Panc1 (cell line): ENCODE data around the gene ADSS1. TPM values are rescaled to one million over a fixed set of nuclear protein-coding genes. Genes with fewer than 3 reads are reported as not detected.

ENCODE experiments used
- ATAC-seq: fragments of 200-7000 bp; cut with Tn5 transposase; 2 replicates; pipeline ENCODE4 v1.9.1; 2020; ENCODE audit warnings: mild to moderate bottlenecking, moderate library complexity
- BruUV-seq: library from RNA; stranded (reverse); fragments of 400-500 nt; replicated peaks from 2 replicates; lab custom pipeline; 2021; lab: Mats Ljungman, UMichigan
- CTCF ChIA-PET: fragments of 300-600 bp; sonication (Branson Sonifier 250); formaldehyde crosslinking; loops from one replicate; lab custom pipeline; 2022; ENCODE audit warnings: antibody characterized with exemption; lab: Charles Lee
- POLR2A ChIA-PET: fragments of 300-600 bp; sonication (Branson Sonifier 250); formaldehyde crosslinking; loops from one replicate; lab custom pipeline; 2022; ENCODE audit warnings: antibody characterized with exemption; lab: Charles Lee
- DNase-seq: peaks from one replicate; pipeline ENCODE4 v3.0.0-alpha.2; 2010; ENCODE audit warnings: low read depth, low spot score
- H3K27ac ChIP-seq: 2 replicates; pipeline ENCODE4 v1.5.1; 2011; ENCODE audit warnings: mild to moderate bottlenecking, low read length, inconsistent platforms
- H3K27me3 ChIP-seq: fragments of 200-500 bp; sonication (Bioruptor generic); 2 replicates; pipeline ENCODE4 v1.6.0; 2014; ENCODE audit warnings: low read length, inconsistent platforms; ENCODE audit not compliant: control insufficient read depth, insufficient read depth
- H3K36me3 ChIP-seq: fragments of 200-500 bp; sonication (Bioruptor generic); 2 replicates; pipeline ENCODE4 v1.5.1; 2014; ENCODE audit warnings: inconsistent platforms, mild to moderate bottlenecking, low read length, moderate library complexity; ENCODE audit not compliant: control insufficient read depth, insufficient read depth
- H3K4me1 ChIP-seq: 2 replicates; pipeline ENCODE4 v1.5.1; 2011; ENCODE audit warnings: inconsistent platforms, mild to moderate bottlenecking, low read length, moderate library complexity; ENCODE audit not compliant: control insufficient read depth, insufficient read depth
- H3K4me3 ChIP-seq, 2 experiments: 2 replicates each; pipeline ENCODE4 v1.5.1; 2011 to 2012; ENCODE audit warnings: low read depth in 2 of 2, low read length in 2 of 2, mild to moderate bottlenecking in 2 of 2, inconsistent platforms in 1 of 2, moderate library complexity in 1 of 2
- H3K9me3 ChIP-seq: fragments of 200-500 bp; sonication (Bioruptor generic); 2 replicates; pipeline ENCODE4 v1.5.1; 2014; ENCODE audit warnings: low read depth, mild to moderate bottlenecking, inconsistent platforms, low read length, moderate library complexity; ENCODE audit not compliant: control insufficient read depth, insufficient read depth
- CTCF ChIP-seq: fragments of 450-650 bp; IDR thresholded peaks from 2 replicates; pipeline ENCODE4 v1.5.1; 2017; ENCODE audit warnings: mild to moderate bottlenecking
- POLR2AphosphoS5 ChIP-seq: IDR thresholded peaks from 2 replicates; pipeline ENCODE4 v1.6.1; 2012; ENCODE audit warnings: mild to moderate bottlenecking, low read depth, low read length, moderate library complexity
- REST ChIP-seq, 2 experiments: IDR thresholded peaks; 2 replicates each; pipeline ENCODE4 v1.6.1; 2011 to 2012; ENCODE audit warnings: low read depth in 2 of 2, control low read depth in 1 of 2, low read length in 1 of 2, mild to moderate bottlenecking in 1 of 2, moderate library complexity in 1 of 2; ENCODE audit not compliant: insufficient read depth in 1 of 2
- SIN3A ChIP-seq: IDR thresholded peaks from 2 replicates; pipeline ENCODE4 v1.6.1; 2012; ENCODE audit warnings: low read depth, mild to moderate bottlenecking, low read length, moderate library complexity, borderline replicate concordance; ENCODE audit not compliant: insufficient read depth
- TCF7L2 ChIP-seq: IDR thresholded peaks from 2 replicates; pipeline ENCODE4 v1.6.1; 2011; ENCODE audit warnings: mild to moderate bottlenecking, low read depth, low read length, inconsistent platforms
- in situ Hi-C: cut with HindIII; loops from 2 replicates; pipeline ENCODE4 v1.10.0; 2016; ENCODE audit warnings: low sequenced_read_pairs, low pct_unique_long_range_greater_than_20kb
- intact Hi-C: fragments of 100-400 bp; cut with micrococcal nuclease; formaldehyde crosslinking; loops from one replicate; pipeline ENCODE4 v1.10.0; 2022; ENCODE audit not compliant: unreplicated experiment
- total RNA-seq: library from RNA; stranded (reverse); gene quantifications from one replicate; pipeline ENCODE4 v1.2.1, GENCODE V29; 2021; ENCODE audit not compliant: unreplicated experiment

ADSS1 gene
- total RNA-seq, 1 experiment from 2014 or later = 9.4 TPM

GRCh38 chr14:104795781-104796686 lies 72.0 kb downstream of the ADSS1 start:
- H3K36me3 ChIP-seq = peaks cover 2% of the 10 kb centered on the region; the same call in 1 of the 2 replicates
- ChIA-PET POLR2A (no interaction called here), CTCF (no interaction called here)
- in situ Hi-C loops = no loop called here
- BruUV-seq = no TSS peak
- ATAC-seq = no peak; the same call in 1 of the 2 replicates
- H3K27ac ChIP-seq = peak overlapping the region; percentile 84
- H3K4me1 ChIP-seq = peaks cover 62% of the 10 kb centered on the region
- intact Hi-C loops = no loop called here
- H3K27me3 ChIP-seq = no peaks in the 10 kb centered on the region
- TF ChIP-seq TCF7L2 (no peak), CTCF (no peak), POLR2AphosphoS5 (no peak), REST (IDR thresholded peaks at IDR 0.05; ENCODE audit: insufficient read depth in 1 of 2, low read depth in 2 of 2, low read length in 1 of 2) (no peak), SIN3A (no peak)
- no peak for DNase-seq
- peak overlapping the region; percentile 40 to 48 for H3K4me3 ChIP-seq
- no peaks in the 10 kb centered on the region for H3K9me3 ChIP-seq

GRCh38 chr14:104796687-104797081 lies 72.7 kb downstream of the ADSS1 start:
- no peak for ATAC-seq
- no peaks in the 10 kb centered on the region for H3K9me3 ChIP-seq
- no peak overlapping the region for H3K4me3 ChIP-seq
- H3K27ac ChIP-seq = peak overlapping the region; percentile 84
- DNase-seq = no peak
- intact Hi-C loops (no loop called here), in situ Hi-C loops (no loop called here)
- POLR2A ChIA-PET = no interaction called here
- no peaks in the 10 kb centered on the region for H3K27me3 ChIP-seq
- TF ChIP-seq TCF7L2 (no peak), REST (IDR thresholded peaks at IDR 0.05; ENCODE audit: insufficient read depth in 1 of 2, low read depth in 2 of 2, low read length in 1 of 2) (no peak), POLR2AphosphoS5 (no peak), CTCF (no peak), SIN3A (no peak)
- CTCF ChIA-PET = no interaction called here
- peaks cover 66% of the 10 kb centered on the region for H3K4me1 ChIP-seq
- H3K36me3 ChIP-seq = peaks cover 2% of the 10 kb centered on the region; the same call in 1 of the 2 replicates
- no TSS peak for BruUV-seq
